Sigmoid colon (tissue), 7 donors: ENCODE data around the gene SPOCK1. TPM values are rescaled to one million over a fixed set of nuclear protein-coding genes. Genes with fewer than 3 reads are reported as not detected.

Experiments
- DNase-seq: peaks from one replicate; pipeline ENCODE4 v3.0.0-alpha.2; 2019
- H3K27ac ChIP-seq, 4 donors: fragments of 200-600 bp; sonication (generic); one replicate each; pipeline ENCODE4 v1.5.1; 2016 to 2019; ENCODE audit warnings: mild to moderate bottlenecking in 1 of 4
- H3K27me3 ChIP-seq, 3 donors: fragments of 200-600 bp; sonication (generic); one replicate each; pipeline ENCODE4 v1.5.1; 2019; ENCODE audit warnings: mild to moderate bottlenecking in 1 of 3
- H3K36me3 ChIP-seq, 4 donors: fragments of 200-600 bp; sonication (generic); one replicate each; pipeline ENCODE4 v1.5.1; 2016 to 2019
- H3K4me1 ChIP-seq, 4 donors: fragments of 200-600 bp; sonication (generic); one replicate each; pipeline ENCODE4 v1.5.1; 2017 to 2019
- H3K4me3 ChIP-seq, 4 donors: fragments of 200-600 bp; sonication (generic); one replicate each; pipeline ENCODE4 v1.5.1; 2017 to 2019; ENCODE audit warnings: mild to moderate bottlenecking in 2 of 4, moderate library complexity in 1 of 4
- H3K9me3 ChIP-seq, 4 donors: fragments of 200-600 bp in 3 of 4; sonication (generic) in 3 of 4; one replicate each; pipeline versions ENCODE4 v1.5.1 to v1.6.1; 2013 to 2019
- EP300 ChIP-seq, 4 donors: sonication (generic); formaldehyde crosslinking; IDR thresholded peaks; one replicate each; pipeline ENCODE4 v1.6.1; 2017; ENCODE audit warnings: antibody characterized with exemption in 4 of 4
- POLR2A ChIP-seq, 2 donors: fragments of 450-650 bp; IDR thresholded peaks; one replicate each; pipeline ENCODE4 v1.6.1; 2016; ENCODE audit warnings: antibody characterized with exemption in 2 of 2, mild to moderate bottlenecking in 2 of 2, moderate library complexity in 2 of 2
- POLR2AphosphoS5 ChIP-seq, 4 donors: sonication (generic); formaldehyde crosslinking; IDR thresholded peaks; one replicate each; pipeline ENCODE4 v1.6.1; 2017; ENCODE audit warnings: antibody characterized with exemption in 4 of 4
- WGBS, 2 donors: extraction: QIAGEN DNeasy Blood & Tissue Kit; methylation state at CpG; one replicate each; pipeline ENCODE4 v1.1.7; 2013; 5-methylcytosine and 5-hydroxymethylcytosine counted together
- intact Hi-C: fragments of 100-400 bp; cut with DNase I; formaldehyde crosslinking; loops from one replicate; pipeline ENCODE4 v1.15.1; 2023
- polyA plus RNA-seq, 3 donors: library from polyadenylated mRNA; stranded (reverse); fragments of 200-250 nt; gene quantifications; one replicate each; pipeline ENCODE4 v1.2.3, GENCODE V29; 2013
- total RNA-seq, 4 donors: library from RNA; depleted of rRNA; stranded (reverse); fragments of >200 nt; gene quantifications; one replicate each; pipeline ENCODE4 v1.1.0, GENCODE V29; 2016
- TF ChIP-seq, protein P1 (sequence below), 4 experiments: fragments of 450-650 bp in 3 of 4; fragments of 200-600 bp in 1 of 4; IDR thresholded peaks; one replicate each; pipeline ENCODE4 v1.5.1; 2016 to 2019; ENCODE audit warnings: antibody characterized with exemption in 4 of 4, mild to moderate bottlenecking in 3 of 4, moderate library complexity in 2 of 4
- donor health status: healthy with polysubstance abuse.
- donor health status: Bipolar disorder and iron deficiency.
- donor health status: healthy.

The SPOCK1 gene
- total and polyA plus RNA-seq, 7 donors = 2.4 to 104 (median 33.4) TPM

DNA sequence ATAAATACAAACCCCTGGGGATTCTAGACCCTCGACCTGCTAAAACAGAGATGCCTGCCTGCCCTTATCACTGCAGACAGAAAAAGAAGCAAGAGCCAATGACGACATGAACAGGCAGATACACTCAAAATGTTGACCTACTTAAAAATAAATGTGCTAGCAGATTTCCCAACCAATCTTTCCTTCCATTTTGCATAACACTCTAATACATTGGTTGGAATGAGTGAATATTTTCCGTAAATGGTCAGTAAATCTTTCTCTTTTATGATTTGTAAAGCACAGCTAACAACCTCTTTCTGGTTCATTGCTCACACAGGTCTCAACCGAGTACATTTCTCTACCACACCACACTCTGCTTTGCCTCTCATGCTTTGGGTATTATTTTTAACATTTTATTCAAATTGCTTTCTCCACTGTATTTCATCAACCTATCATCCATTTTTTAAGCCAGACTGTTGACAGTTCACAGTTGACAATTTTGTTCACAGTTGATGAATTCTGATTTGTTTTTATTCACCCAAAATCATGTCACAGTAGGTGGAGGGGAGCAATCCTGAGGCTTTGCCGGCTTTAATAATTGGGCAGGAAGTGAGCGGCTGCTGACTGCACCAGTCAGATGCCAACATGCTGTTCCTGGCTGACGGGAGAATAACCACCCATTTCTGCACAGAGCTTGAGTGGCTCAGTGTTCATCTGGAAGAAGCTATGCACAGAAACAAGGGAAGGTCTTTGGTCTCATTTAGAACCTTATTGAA, 426.6 kb downstream of the SPOCK1 start:
- H3K4me3 ChIP-seq = no peak overlapping the region

DNA sequence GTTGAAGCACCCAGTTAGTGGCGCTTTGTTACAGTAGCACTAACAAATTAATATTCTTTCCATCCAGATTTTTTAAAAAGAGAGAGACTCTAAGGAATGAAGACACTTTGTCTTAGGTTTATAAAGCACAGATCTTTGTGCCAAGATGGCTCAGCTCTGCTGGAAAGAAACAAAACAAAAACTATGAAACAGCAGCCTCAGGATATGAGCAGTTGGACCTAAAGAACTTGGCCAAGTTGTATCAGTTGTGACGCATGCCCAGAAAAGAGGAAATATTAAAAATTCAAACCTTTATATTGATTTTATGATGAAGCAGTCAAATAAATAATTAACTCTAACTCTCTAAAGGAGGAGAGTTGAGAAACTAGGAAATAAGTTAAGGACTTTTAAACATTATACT, 427.2 kb downstream of the SPOCK1 start:
- TF ChIP-seq EP300 (IDR thresholded peaks at IDR 0.05) = no peak
- no peak for TF ChIP-seq POLR2A (IDR thresholded peaks at IDR 0.05)
- TF ChIP-seq POLR2AphosphoS5 (IDR thresholded peaks at IDR 0.05) = no peak
- TF ChIP-seq, protein P1, sequence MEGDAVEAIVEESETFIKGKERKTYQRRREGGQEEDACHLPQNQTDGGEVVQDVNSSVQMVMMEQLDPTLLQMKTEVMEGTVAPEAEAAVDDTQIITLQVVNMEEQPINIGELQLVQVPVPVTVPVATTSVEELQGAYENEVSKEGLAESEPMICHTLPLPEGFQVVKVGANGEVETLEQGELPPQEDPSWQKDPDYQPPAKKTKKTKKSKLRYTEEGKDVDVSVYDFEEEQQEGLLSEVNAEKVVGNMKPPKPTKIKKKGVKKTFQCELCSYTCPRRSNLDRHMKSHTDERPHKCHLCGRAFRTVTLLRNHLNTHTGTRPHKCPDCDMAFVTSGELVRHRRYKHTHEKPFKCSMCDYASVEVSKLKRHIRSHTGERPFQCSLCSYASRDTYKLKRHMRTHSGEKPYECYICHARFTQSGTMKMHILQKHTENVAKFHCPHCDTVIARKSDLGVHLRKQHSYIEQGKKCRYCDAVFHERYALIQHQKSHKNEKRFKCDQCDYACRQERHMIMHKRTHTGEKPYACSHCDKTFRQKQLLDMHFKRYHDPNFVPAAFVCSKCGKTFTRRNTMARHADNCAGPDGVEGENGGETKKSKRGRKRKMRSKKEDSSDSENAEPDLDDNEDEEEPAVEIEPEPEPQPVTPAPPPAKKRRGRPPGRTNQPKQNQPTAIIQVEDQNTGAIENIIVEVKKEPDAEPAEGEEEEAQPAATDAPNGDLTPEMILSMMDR (IDR thresholded peaks at IDR 0.05) = no peak
- intact Hi-C loops = no loop called here
- Histone ChIP-seq H3K9me3 (no peaks in the 10 kb centered on the region), H3K36me3 (no peaks in the 10 kb centered on the region), H3K27me3 (no peaks in the 10 kb centered on the region), H3K4me1 (peaks cover 0 to 21% (median 13%) of the 10 kb centered on the region in 4 donors), H3K4me3 (no peak overlapping the region), H3K27ac (peak overlapping the region; percentile 27 to 71 (median 58))
- no peak for DNase-seq
- 68 to 81% methylated on average over 2 of the region's 2 CpGs for WGBS, 2 donors

More for the DNA sequence above, 426.6 kb downstream of the SPOCK1 start:
- no peaks in the 10 kb centered on the region for H3K9me3 ChIP-seq
- intact Hi-C loops = no loop called here
- peak overlapping the region; percentile 44 to 71 (median 62) for H3K27ac ChIP-seq
- H3K36me3 ChIP-seq = no peaks in the 10 kb centered on the region
- H3K4me1 ChIP-seq = peaks cover 0 to 21% (median 13%) of the 10 kb centered on the region in 4 donors
- WGBS, 2 donors = 54 to 64% methylated on average over 7 of the region's 7 CpGs
- no peak for DNase-seq
- TF ChIP-seq EP300 (IDR thresholded peaks at IDR 0.05) = no peak
- no peak for TF ChIP-seq POLR2A (IDR thresholded peaks at IDR 0.05)
- TF ChIP-seq POLR2AphosphoS5 (IDR thresholded peaks at IDR 0.05) = peak; percentile 55 to 72 (median 68)
- no peaks in the 10 kb centered on the region for H3K27me3 ChIP-seq

- H3K36me3 ChIP-seq = no peaks in the 10 kb centered on the region
- peak overlapping the region; percentile 27 to 71 (median 58) for H3K27ac ChIP-seq
- no peaks in the 10 kb centered on the region for H3K27me3 ChIP-seq
- TF ChIP-seq, protein P1 (IDR thresholded peaks at IDR 0.05) = no peak
- TF ChIP-seq POLR2A (IDR thresholded peaks at IDR 0.05) = no peak
- TF ChIP-seq EP300 (IDR thresholded peaks at IDR 0.05) = no peak
- TF ChIP-seq POLR2AphosphoS5 (IDR thresholded peaks at IDR 0.05) = no peak
- no peaks in the 10 kb centered on the region for H3K9me3 ChIP-seq
- H3K4me3 ChIP-seq = no peak overlapping the region
- intact Hi-C loops = no loop called here
- H3K4me1 ChIP-seq = peaks cover 0 to 21% (median 13%) of the 10 kb centered on the region in 4 donors
- WGBS, 2 donors = 58 to 64% methylated on average over 3 of the region's 3 CpGs
- no peak for DNase-seq
Observed at GRCh38 chr5:137071526-137071925, 427.6 kb downstream of the SPOCK1 start.

DNA sequence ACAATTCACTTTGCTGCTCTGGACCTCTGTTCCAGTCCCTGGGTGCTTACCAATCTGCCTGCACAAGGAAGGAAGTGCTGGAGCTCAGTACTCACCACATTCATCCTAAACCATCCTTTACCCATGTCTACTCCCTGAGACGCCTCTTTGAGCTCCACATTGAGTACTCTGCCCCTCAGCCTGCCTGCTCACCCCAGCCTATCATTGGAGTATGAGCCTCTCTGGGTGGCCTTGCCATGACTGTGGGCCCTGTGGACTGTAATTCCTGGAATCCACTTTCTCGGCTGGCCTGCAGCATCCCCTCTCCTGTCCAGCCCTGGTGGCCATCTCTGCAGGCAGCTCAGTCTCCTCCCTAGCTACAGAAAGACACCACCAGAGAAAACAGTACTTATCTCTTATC, 428.6 kb downstream of the SPOCK1 start:
- intact Hi-C loops = no loop called here
- H3K4me1 ChIP-seq = peaks cover 0 to 21% (median 13%) of the 10 kb centered on the region in 4 donors
- H3K36me3 ChIP-seq = no peaks in the 10 kb centered on the region
- H3K27me3 ChIP-seq = no peaks in the 10 kb centered on the region
- WGBS, 2 donors = 77 to 78% methylated on average over 2 of the region's 2 CpGs
- H3K9me3 ChIP-seq = no peaks in the 10 kb centered on the region
- DNase-seq = no peak
- no peak overlapping the region for H3K4me3 ChIP-seq
- TF ChIP-seq, protein P1 (IDR thresholded peaks at IDR 0.05) = no peak
- TF ChIP-seq POLR2AphosphoS5 (IDR thresholded peaks at IDR 0.05) (no peak), POLR2A (IDR thresholded peaks at IDR 0.05) (no peak), EP300 (IDR thresholded peaks at IDR 0.05) (no peak)
- no peak overlapping the region for H3K27ac ChIP-seq

GRCh38 chr5:137069358-137069757, 429.8 kb downstream of the SPOCK1 start:
- Histone ChIP-seq H3K27ac (no peak overlapping the region), H3K27me3 (no peaks in the 10 kb centered on the region), H3K4me3 (no peak overlapping the region), H3K4me1 (peaks cover 0 to 21% (median 13%) of the 10 kb centered on the region in 4 donors), H3K9me3 (no peaks in the 10 kb centered on the region), H3K36me3 (no peaks in the 10 kb centered on the region)
- TF ChIP-seq POLR2AphosphoS5 (IDR thresholded peaks at IDR 0.05) = no peak
- no peak for TF ChIP-seq POLR2A (IDR thresholded peaks at IDR 0.05)
- no peak for TF ChIP-seq EP300 (IDR thresholded peaks at IDR 0.05)
- TF ChIP-seq, protein P1 (IDR thresholded peaks at IDR 0.05) = no peak
- WGBS, 2 donors = 88 to 91% methylated on average over 12 of the region's 12 CpGs
- intact Hi-C loops = no loop called here
- DNase-seq = no peak
